Measurements from ENCODE around the gene WWOX.
"Not testable (repeated sequence)": the region's sequence is repeated elsewhere in the genome, so short reads cannot be mapped to it uniquely, and the experiment has no call there.

DNA sequence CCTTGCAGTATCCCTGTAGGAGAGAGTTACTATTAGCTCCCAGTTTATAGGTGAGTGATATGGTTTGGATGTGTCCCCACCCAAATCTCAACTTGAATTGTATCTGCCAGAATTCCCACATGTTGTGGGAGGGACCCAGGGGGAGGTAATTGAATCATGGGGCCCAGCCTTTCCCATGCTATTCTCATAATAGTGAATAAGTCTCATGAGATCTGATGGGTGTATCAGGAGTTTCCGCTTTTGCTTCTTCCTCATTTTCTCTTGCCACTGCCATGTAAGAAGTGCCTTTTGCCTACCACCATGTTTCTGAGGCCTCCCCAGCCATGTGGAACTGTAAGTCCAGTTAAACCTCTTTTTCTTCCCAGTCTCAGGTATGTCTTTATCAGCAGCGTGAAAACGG is 592.3 kb downstream of the WWOX start:
- TF ChIP-seq, protein P1, sequence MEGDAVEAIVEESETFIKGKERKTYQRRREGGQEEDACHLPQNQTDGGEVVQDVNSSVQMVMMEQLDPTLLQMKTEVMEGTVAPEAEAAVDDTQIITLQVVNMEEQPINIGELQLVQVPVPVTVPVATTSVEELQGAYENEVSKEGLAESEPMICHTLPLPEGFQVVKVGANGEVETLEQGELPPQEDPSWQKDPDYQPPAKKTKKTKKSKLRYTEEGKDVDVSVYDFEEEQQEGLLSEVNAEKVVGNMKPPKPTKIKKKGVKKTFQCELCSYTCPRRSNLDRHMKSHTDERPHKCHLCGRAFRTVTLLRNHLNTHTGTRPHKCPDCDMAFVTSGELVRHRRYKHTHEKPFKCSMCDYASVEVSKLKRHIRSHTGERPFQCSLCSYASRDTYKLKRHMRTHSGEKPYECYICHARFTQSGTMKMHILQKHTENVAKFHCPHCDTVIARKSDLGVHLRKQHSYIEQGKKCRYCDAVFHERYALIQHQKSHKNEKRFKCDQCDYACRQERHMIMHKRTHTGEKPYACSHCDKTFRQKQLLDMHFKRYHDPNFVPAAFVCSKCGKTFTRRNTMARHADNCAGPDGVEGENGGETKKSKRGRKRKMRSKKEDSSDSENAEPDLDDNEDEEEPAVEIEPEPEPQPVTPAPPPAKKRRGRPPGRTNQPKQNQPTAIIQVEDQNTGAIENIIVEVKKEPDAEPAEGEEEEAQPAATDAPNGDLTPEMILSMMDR (IDR thresholded peaks at IDR 0.05): not testable (repeated sequence)
- not testable (repeated sequence) for TF ChIP-seq POLR2A (IDR thresholded peaks at IDR 0.05)

Data from right lobe of liver (tissue), 4 donors.